ENCODE data around the gene COL25A1.

GRCh38 chr4:108884596-108884995, 417.9 kb downstream of the COL25A1 start:
- TF ChIP-seq, protein P1, sequence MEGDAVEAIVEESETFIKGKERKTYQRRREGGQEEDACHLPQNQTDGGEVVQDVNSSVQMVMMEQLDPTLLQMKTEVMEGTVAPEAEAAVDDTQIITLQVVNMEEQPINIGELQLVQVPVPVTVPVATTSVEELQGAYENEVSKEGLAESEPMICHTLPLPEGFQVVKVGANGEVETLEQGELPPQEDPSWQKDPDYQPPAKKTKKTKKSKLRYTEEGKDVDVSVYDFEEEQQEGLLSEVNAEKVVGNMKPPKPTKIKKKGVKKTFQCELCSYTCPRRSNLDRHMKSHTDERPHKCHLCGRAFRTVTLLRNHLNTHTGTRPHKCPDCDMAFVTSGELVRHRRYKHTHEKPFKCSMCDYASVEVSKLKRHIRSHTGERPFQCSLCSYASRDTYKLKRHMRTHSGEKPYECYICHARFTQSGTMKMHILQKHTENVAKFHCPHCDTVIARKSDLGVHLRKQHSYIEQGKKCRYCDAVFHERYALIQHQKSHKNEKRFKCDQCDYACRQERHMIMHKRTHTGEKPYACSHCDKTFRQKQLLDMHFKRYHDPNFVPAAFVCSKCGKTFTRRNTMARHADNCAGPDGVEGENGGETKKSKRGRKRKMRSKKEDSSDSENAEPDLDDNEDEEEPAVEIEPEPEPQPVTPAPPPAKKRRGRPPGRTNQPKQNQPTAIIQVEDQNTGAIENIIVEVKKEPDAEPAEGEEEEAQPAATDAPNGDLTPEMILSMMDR (IDR thresholded peaks at IDR 0.05): no peak
- no peak for TF ChIP-seq POLR2A (IDR thresholded peaks at IDR 0.05)
